Osteocyte (in vitro differentiated cells): Measurements from ENCODE around the gene ITPR2. TPM values are rescaled to one million over a fixed set of nuclear protein-coding genes. Genes with fewer than 3 reads are reported as not detected.

Experiments used
- DNase-seq: peaks from one replicate; pipeline ENCODE4 v3.0.0; 2021; ENCODE audit warnings: mixed read lengths; ENCODE audit not compliant: unreplicated experiment; ENCODE audit errors: extremely low spot score
- H3K27ac Mint-ChIP-seq: one replicate; pipeline ENCODE4 v1.8.0; 2021; ENCODE audit warnings: mild to moderate bottlenecking, mixed read lengths; ENCODE audit not compliant: unreplicated experiment
- H3K27me3 Mint-ChIP-seq: one replicate; pipeline ENCODE4 v1.8.0; 2021; ENCODE audit warnings: mixed read lengths; ENCODE audit not compliant: unreplicated experiment
- H3K36me3 Mint-ChIP-seq: one replicate; pipeline ENCODE4 v1.8.0; 2021; ENCODE audit warnings: mixed read lengths; ENCODE audit not compliant: unreplicated experiment
- H3K4me1 Mint-ChIP-seq: one replicate; pipeline ENCODE4 v1.8.0; 2021; ENCODE audit warnings: mixed read lengths; ENCODE audit not compliant: unreplicated experiment
- H3K4me3 Mint-ChIP-seq: one replicate; pipeline ENCODE4 v1.8.0; 2021; ENCODE audit warnings: mild to moderate bottlenecking, moderate library complexity, mixed read lengths; ENCODE audit not compliant: unreplicated experiment
- H3K9me3 Mint-ChIP-seq: one replicate; pipeline ENCODE4 v1.8.0; 2021; ENCODE audit warnings: mixed read lengths; ENCODE audit not compliant: unreplicated experiment
- total RNA-seq: library from RNA; stranded (reverse); gene quantifications from 2 replicates; pipeline ENCODE4 v1.2.1, GENCODE V29; 2021
- TF ChIP-seq, protein P1 (sequence below): fragments of 200-600 bp; sonication (generic); IDR thresholded peaks from 2 replicates; pipeline ENCODE4 v1.5.0; 2021; ENCODE audit warnings: antibody characterized with exemption, mild to moderate bottlenecking, moderate library complexity

Gene ITPR2
- total RNA-seq, 1 donor from 2014 or later, result 22.1 TPM

DNA sequence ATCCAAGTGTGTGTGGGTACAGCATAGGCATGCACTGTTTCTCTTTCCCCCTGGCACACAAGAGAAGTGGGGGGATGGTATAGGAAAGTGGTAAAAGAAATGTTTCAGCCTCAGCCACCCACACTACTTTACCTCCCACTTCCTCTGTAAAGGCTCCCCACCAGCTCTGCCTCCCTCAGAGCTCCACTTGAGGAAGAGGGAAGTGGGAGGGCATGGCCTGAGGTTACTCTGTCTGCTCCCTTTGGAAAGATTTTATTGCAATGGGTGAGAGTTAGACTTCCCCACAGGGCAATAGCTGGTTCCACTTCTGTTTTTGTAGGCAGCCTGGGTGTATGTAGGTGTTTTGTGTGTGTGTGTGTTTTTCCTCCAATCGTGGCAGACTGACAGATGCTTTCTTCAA is 492.3 kb downstream of the ITPR2 start:
- H3K4me1 Mint-ChIP-seq, result peaks cover 6% of the 10 kb centered on the region
- H3K27me3 Mint-ChIP-seq, result no peaks in the 10 kb centered on the region
- TF ChIP-seq, protein P1, sequence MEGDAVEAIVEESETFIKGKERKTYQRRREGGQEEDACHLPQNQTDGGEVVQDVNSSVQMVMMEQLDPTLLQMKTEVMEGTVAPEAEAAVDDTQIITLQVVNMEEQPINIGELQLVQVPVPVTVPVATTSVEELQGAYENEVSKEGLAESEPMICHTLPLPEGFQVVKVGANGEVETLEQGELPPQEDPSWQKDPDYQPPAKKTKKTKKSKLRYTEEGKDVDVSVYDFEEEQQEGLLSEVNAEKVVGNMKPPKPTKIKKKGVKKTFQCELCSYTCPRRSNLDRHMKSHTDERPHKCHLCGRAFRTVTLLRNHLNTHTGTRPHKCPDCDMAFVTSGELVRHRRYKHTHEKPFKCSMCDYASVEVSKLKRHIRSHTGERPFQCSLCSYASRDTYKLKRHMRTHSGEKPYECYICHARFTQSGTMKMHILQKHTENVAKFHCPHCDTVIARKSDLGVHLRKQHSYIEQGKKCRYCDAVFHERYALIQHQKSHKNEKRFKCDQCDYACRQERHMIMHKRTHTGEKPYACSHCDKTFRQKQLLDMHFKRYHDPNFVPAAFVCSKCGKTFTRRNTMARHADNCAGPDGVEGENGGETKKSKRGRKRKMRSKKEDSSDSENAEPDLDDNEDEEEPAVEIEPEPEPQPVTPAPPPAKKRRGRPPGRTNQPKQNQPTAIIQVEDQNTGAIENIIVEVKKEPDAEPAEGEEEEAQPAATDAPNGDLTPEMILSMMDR, result no peak
- no peak overlapping the region for H3K27ac Mint-ChIP-seq
- no peak overlapping the region for H3K4me3 Mint-ChIP-seq
- H3K36me3 Mint-ChIP-seq, result peaks cover 2% of the 10 kb centered on the region
- no peak for DNase-seq
- H3K9me3 Mint-ChIP-seq, result no peaks in the 10 kb centered on the region

DNA sequence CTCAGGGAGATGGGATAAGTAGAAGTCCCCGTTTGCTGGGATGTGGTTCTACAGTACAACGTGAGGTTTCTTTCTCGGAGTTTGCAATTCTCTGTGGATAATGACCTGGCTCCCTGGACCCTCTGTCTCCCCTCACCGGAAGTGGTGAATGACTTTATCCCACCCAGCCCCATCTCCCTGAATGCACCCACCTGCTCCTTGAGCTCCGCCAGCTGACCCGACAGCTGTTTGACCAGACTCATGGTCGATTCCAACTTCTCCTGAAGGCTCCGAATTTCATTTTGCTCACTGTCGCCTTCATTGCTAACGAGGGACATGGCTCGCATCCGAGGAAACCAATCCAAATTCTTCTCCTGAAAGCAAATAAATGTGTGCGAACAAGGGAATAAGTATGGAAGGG is 493.0 kb downstream of the ITPR2 start:
- no peak overlapping the region for H3K4me3 Mint-ChIP-seq
- H3K36me3 Mint-ChIP-seq, result peaks cover 2% of the 10 kb centered on the region

DNA sequence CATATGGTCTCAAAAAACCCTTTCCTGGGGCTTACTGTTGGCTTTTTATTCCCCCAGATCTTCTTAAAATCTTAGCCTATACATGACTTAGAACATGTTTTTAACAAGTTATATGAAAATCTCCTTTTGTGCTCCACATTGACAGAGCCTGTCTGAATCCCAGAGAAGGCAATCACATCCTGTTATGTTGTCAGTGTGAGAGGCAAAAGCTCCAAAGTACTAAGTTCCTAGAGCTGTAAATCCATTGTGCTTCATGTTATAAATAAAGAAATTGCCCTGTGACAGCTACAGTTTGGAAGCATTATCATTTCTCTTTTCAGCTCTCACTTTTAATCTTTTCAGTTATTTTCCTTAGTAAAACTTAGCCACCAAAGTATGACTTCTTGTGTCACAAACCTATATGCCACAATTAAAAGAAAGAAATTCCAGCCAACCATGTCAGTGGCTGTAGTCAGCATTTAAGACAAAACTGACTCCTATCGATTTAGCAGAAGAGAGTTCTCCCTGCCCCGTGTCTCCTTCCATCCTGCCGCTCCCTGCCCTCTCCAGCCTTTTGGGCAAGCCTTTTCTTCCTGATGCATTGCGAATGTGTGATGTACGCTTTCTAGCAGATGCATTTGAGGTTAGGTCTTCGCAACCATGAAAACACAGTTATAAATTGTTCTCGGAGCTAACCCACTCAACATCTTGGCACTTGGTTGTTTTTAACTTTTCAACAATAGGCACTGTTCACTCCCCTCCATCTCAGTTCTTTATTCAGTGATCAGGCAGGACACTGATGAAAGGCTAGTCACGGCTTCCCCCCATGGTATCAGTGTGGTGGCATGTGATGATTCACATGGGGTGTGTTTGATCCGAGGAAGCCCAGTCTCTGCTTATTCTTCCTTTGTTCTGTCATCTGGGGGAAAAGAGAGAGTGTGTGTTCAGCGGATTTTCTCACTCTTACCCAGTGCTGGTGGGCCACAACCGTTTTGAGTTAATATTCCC is 494.1 kb downstream of the ITPR2 start:
- Mint-ChIP-seq H3K9me3 (no peaks in the 10 kb centered on the region), H3K4me1 (peaks cover 4% of the 10 kb centered on the region), H3K27me3 (no peaks in the 10 kb centered on the region), H3K4me3 (no peak overlapping the region), H3K36me3 (peaks cover 2% of the 10 kb centered on the region), H3K27ac (no peak overlapping the region)
- no peak for DNase-seq
- TF ChIP-seq, protein P1, result no peak

More for the DNA sequence above, 493.0 kb downstream of the ITPR2 start:
- Mint-ChIP-seq H3K27me3 (no peaks in the 10 kb centered on the region), H3K4me1 (peaks cover 4% of the 10 kb centered on the region), H3K9me3 (no peaks in the 10 kb centered on the region), H3K27ac (no peak overlapping the region)
- TF ChIP-seq, protein P1, result no peak
- no peak for DNase-seq

DNA sequence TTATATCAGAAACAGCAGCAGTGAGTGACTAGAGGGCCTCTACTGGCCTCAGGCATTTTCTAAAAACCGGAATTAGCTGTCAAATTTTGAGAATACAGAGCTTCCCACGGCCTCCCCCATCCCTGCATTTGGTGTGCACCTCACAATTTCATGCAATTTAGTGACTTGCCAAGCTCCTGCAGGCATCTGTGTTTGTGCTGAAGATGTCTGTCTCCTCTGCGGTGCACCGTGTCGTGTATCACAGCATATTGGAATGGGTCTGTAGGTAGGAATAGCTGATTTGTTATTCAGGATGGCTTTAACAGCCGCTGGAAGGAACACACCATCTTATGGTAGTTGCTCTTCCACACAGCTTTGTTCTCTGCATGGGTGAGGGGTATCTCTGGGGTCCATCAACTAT is 497.3 kb downstream of the ITPR2 start:
- Mint-ChIP-seq H3K27me3 (no peaks in the 10 kb centered on the region), H3K36me3 (peaks cover 2% of the 10 kb centered on the region), H3K9me3 (no peaks in the 10 kb centered on the region), H3K27ac (no peak overlapping the region), H3K4me3 (no peak overlapping the region), H3K4me1 (peaks cover under 1% of the 10 kb centered on the region)
- TF ChIP-seq, protein P1, result no peak
- no peak for DNase-seq

DNA sequence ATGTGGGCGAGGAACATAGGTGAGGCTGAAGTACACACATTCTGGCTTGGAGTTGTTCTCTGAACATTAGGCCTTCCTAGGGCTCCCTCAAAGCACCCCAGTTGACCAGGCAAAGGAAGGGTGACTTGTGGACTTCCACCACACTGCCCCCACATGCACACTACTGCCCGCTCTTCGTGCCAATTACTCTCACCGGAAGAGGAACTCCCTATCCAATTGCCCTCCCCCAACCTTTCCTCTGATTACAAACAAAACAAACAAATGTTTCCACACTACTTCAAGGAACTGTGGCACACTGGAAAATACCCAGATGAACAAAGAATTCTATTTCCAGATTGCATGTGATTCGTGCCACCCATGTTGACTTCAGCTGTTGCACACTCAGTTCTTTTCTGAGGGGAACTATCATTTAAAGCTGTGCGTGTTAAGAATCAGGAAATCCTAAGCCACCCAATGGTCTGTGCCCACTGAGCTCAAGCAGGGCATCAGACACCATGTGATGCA is 498.3 kb downstream of the ITPR2 start:
- H3K27me3 Mint-ChIP-seq, result no peaks in the 10 kb centered on the region
- TF ChIP-seq, protein P1, result no peak
- DNase-seq, result no peak
- H3K36me3 Mint-ChIP-seq, result peaks cover 2% of the 10 kb centered on the region
- no peaks in the 10 kb centered on the region for H3K9me3 Mint-ChIP-seq
- no peak overlapping the region for H3K27ac Mint-ChIP-seq
- H3K4me3 Mint-ChIP-seq, result no peak overlapping the region
- no peaks in the 10 kb centered on the region for H3K4me1 Mint-ChIP-seq
